NOMO-1 treated with dmso at 0.1 percent for 144 hours (cell line): ENCODE measurements around the gene PPP2R5A.
"Not testable (repeated sequence)": the region's sequence is repeated elsewhere in the genome, so short reads cannot be mapped to it uniquely, and the experiment has no call there.

Experiments
- DNase-seq: peaks from one replicate; lab custom pipeline; 2025; ENCODE audit not compliant: unreplicated experiment; lab: John Stamatoyannopoulos, UW

PPP2R5A gene

DNA sequence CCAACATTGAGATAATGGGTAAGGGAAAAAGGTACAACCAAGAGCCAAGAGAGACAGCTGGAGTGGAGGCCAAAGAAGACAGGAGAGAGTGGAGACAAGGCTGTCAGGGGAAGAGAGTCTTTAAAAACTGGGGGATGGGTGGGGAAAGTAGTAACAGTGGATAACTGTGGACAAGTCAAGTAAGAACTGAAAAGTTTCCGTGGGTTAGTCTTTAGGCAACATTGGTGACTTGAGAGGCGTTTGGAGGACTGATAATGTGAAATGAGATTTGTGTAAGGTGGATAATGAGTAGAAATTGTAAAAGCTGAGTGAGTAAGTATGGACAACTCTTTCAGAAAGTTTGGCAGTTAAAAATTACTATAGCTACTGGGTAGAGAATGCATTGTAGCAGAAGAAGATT lies 10.4 kb downstream of the PPP2R5A start:
- DNase-seq, result no peak

DNA sequence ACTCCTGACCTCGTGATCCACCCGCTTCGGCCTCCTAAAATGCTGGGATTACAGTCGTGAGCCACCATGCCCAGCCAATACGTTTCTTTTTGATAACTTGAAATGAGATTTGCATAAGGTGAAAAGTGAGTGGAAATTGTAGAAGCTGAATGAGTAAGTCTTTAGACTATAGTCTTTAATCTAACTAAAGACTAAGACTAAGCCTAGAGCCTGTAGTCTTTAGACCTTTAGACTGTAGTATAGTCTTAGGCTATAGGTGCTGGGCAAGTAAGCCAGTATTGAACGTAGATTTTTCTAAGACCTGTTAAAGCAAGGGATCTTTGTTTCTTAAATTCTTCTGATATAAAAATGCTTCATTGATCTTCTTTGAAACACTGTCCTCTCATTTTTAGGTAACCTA lies 12.1 kb downstream of the PPP2R5A start:
- no peak for DNase-seq

DNA sequence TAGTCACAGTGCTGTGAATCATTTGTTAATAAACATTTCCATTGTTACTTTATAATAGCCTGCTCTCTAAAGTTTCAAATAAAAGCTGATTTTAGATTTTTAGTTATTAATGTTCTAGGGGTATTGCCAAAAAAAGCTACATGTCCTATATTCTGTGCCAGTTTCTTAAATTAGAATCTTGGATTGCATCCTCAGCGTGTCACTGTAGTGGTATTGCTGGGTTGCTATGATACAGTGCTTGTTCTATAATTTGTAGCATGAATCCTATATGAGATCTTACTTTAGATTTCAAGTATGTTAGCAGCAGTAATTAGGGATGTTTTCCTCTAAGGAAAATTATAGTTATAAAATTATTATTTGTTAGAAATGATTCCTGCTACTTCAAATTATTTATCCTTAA lies 16.4 kb downstream of the PPP2R5A start:
- no peak for DNase-seq

DNA sequence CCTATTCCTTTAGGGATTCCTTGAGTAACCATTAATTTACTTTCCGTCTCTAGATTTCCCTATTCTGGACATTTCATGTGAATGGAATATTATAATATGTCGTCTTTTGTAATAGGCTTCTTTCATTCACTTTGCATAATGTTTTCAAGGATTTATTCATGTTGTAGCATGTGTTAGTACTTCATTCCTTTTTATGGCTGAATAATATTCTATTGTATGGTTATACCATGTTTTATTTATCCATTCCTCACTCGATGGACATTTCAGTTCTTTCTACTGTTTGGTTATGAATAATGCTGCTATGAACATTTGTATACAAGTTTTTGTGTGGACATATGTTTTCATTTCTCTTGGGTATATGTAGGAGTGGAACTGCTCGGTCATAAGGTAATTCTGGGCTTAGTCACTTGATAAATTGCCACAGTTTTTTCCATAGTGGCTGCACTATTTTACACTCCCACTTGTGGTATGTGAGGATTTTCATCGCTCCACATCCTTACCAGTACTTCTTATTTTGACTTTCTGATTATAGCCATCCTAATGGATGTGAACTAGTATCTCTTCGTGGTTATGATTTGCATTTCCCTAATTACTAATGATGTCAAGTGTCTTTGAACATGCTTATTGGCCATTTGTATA lies 17.7 kb downstream of the PPP2R5A start:
- no peak for DNase-seq

DNA sequence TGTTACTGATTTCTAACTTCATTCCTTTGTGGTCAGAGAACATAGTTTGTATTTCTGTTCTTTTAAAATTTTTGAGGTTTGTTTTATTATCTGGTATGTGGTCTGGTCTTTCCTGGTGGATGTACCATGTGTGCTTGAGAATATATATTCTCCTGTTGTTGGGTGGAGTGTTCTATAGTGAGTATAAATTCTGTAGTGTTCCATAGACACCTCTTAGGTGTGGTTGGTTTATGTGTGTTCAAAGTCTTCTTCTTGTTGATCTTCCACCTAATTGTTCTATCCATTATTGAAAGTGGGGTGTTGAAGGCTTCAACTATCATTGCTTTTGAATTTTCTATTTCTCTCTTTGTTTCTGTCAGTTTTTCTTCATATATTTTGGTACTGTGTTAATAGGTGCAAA lies 20.1 kb downstream of the PPP2R5A start:
- no peak for DNase-seq

DNA sequence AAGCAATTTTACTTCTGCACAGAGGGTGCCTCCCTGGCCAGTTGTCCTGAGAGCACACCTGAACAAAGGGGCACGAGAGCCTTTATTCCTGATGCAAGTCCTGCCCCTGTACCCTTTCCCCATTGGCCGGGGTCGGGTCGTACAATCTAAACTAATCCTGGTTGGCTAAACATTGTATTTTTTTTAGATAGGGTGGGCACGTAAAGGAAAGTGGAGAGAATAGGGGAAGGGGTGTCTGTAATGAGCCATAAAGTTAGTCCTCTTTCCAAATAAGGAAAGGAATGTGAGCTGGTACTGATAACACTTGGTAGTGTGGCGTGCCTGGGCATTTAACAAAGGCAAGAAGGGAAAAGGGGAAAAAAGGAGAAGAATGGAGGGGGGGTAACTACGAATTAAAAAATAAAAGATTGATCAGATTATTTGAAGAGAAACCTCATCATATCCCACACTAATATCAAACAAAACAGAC lies 20.8 kb downstream of the PPP2R5A start:
- DNase-seq, result not testable (repeated sequence)

DNA sequence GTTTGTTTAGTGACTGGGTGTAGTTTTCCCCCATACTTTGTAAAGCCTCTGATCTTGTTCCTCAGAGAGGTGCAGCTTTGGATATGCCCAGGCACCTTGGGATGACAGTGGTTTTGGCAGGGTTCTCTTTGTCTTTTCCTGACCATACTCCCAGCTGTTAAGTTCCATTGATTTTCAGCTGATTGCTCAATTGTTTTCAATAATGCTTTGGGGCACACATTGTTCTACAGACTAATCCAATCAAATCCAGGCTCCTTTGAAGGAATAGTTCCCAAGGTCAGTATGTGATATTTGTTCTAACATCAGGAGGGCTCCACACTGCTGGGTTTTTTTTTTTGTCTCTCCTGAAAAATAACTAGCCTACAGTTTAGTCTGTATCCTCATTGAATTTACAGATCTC lies 24.8 kb downstream of the PPP2R5A start:
- no peak for DNase-seq

DNA sequence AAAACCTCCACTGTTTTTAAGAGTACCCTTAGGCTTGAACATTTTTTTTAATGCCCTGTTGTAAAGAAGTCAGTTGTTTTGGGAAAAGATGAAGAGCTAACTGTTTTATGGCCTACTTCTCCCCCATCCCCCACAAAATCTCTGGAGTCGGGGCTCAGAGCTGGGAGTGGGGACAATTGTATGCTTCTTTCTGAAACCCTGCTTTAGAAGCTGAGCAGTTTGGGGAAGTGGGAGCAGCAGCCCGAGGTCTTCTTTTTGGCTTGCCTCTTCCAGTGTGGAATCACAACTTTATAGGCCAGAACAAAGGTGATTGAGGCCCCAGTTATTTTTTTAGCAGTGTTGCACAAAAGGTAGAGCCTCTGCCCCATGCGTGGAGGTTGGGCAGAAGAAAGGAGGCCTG lies 25.2 kb downstream of the PPP2R5A start:
- no peak for DNase-seq

DNA sequence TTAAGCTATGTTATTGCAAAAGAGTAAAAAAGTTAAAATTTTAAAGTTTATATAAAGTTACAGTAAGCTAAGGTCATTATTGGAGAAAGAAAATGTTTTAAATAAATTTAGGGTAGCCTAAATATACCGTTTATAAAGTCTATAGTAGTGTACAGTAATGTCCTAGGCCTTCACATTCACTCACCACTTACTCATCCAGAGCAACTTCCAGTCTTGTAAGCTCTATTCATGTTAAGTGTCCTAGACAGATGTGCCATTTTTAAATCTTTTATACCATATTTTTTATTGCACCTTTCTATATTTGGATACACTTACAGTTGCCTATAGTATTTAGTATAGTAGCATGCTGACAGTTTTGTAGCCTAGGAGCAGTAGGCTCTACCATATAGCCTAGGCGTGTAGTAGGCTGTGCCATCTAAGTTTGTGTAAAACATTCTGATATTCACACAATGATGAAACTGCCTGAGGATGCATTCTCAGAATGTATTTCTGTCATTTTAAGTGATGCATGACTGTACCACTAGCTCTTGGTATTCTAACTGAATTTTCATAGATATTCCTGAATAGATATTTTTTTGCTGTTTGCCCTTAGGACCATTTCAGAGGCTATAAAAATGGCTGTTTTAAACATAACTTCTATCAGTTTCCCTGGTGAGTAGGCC lies 26.8 kb downstream of the PPP2R5A start:
- no peak for DNase-seq

DNA sequence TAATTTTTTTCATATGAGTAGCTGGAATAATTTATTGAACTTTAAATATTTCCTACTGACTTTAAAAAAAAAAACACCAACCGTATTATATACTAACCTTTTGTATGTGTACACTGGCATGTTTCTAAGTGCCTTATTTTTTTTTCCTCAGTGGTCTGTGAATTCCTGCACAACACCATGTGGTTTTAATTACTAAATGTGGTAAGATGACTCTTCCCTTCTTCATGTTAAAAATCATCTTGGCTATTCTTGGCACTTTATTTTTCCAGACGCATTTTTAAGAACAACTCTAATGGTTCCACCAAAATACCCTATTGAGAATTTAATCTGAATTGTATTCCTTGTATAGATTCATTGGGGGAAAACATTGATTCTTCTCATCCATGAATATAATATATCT lies 28.4 kb downstream of the PPP2R5A start:
- DNase-seq, result no peak

DNA sequence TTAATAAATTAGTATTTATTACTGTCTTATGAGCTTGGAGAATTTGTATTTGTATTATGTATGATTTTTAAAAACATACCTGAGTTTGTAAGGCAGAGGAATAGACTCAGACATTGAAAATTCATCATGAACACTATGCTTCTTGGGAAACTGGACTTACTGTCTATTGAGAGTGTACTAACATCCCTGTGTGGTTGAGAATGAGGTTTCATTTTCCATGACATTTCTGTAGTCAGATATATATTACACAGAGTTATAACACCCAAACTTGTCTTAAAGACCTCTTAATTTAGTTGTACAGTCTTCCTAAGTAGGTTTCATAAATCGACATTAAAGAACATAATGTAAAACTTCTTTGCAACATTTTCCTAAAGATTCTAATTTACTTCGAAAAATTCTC lies 30.0 kb downstream of the PPP2R5A start:
- DNase-seq, result no peak

DNA sequence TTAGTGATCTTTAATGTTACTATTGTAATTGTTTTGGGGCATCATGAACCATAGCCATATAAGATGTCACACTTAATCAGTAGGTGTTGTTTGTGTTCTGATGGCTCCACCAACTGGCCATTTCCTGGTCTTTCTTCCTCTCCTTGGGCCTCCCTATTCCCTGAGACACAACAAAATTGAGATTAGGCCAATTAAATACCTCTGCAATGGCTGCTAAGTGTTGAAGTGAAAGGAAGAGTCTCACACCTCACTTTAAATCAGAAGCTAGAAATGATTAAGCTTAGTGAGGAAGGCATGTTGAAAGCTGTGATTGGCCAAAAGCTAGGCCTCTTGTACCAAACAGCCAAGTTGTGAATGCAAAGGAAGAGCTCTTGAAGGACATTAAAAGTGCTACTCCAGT lies 30.7 kb downstream of the PPP2R5A start:
- no peak for DNase-seq

DNA sequence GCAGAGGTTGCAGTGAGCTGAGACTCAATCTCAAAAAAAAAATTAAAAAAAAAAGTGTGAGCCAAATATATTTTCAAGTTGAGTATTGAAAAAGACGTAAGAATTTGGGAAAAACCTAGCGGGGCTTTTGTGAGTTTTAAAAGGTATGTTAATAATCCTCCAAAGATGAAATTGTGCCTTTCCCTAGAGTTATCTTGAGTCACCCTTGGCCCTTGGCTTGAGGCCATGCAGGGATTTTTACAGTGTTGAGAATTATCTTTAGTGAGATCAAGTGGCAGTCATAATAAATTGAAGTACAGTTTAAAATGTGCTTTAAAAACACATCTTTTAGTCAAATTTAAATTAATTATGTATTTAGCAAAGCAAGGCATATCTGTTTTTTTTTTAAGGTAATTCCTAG lies 32.7 kb downstream of the PPP2R5A start:
- no peak for DNase-seq

DNA sequence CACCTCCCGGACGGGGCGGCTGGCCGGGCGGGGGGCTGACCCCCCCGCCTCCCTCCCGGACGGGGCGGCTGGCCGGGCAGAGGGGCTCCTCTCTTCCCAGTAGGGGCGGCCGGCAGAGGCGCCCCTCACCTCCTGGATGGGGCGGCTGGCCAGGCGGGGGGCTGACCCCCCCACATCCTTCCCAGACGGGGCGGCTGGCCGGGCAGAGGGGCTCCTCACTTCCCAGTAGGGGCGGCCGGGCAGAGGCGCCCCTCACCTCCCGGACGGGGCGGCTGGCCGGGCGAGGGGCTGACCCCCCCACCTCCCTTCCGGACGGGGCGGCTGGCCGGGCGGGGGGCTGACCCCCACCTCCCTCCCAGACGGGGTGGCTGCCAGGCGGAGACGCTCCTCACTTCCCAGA lies 35.8 kb downstream of the PPP2R5A start:
- DNase-seq, result not testable (repeated sequence)

DNA sequence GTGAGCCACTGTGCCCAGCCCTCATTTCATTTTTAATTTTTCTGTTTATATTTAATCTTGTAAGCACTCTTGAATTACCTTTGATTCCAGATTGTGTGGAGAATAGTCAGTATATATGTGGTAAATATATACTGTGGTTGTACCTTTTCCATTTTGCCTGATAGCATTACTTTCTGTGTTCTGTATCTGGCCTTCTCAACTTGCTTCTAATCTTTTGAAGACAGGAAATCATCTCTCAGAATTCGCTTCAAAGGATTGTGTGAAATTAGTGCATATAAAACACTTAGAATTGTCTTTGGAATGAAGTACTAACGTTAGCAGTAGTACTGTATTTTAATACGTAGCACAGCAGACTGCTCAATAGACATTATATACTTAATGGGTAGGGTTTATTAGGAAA lies 37.9 kb downstream of the PPP2R5A start:
- DNase-seq, result no peak

DNA sequence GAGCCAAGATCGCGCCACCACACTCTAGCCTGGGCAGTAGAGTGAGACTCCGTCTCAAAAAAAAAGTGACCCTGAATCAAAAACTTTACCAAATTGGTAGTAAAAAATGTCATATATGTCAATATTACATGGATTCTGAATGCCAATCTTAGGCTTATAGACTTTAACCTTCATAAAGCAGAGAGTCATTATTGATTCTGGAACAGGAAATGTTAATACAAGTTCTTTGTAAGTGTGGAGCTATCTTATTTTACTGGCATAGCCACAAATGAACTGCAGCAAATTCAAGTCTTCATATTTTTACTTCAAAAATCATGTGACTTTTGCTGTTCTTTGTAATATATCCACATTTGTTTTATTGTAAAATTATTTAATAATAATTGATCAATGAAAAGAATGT lies 41.3 kb downstream of the PPP2R5A start:
- no peak for DNase-seq

DNA sequence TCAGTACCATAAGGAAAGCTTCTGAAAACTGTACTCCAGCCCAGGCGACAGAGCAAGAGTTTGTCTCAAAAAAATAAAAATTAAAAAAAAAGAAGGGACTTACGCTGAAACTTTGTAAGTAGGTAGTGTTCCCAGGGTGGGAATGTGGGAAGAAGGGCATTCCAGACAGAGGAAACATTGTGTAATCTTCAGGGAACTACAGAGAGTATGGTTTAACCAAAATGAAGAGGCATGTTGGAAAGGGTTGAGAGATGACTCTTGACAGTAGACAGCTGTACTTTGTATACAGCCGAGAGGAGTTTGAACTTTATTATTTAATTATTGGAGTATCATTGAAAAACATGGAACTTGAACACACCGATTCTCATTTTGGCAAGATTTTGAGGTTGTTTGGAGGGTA lies 43.0 kb downstream of the PPP2R5A start:
- no peak for DNase-seq

DNA sequence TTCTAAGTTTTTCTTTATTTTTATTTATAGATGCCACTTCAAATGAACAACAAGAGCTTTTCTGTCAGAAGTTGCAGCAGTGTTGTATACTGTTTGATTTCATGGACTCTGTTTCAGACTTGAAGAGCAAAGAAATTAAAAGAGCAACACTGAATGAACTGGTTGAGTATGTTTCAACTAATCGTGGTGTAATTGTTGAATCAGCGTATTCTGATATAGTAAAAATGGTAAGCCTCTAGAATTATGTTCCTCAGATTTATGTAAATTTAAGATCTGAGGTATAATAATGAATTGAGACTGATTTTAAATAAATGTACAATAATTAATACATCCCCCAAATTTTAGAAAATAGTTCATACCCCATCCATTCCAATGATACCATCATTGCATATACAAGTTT lies 43.9 kb downstream of the PPP2R5A start:
- no peak for DNase-seq

DNA sequence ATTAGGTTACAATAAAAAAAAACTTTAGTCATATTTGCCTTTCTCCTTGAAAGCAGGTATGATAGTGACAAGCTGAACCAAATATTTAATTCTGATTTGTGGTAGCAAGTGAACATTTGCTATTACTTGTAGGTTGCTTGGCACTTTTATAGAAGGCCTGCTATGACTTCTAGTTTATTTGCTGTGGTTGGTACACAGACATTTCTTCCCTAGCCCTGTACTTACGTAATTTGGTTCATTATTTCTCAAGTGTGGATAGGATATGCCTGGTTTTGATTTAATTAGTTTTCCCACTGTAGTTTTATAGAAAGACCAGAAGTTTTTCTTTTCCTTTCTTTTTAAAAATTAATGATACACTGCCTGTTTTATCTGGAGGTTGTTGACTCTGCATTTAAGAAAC lies 55.9 kb downstream of the PPP2R5A start:
- no peak for DNase-seq

DNA sequence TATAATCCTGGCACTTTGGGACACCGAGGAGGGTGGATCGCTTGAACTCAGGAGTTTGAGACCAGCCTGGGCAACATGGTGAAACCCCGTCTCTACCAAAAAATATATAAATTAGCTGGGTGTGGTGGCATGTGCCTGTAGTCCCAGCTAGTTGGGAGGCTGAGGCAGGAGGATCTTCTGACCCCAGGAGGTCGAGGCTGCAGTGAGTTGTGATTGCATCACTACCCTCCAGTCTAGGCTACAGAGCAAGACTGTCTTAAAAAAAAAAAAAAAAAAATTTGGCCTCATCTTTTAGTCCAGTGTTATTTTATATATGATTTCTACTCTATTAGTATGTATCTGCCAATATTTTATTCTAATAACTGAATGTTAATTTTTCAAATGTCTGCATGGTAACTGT lies 59.7 kb downstream of the PPP2R5A start:
- no peak for DNase-seq

DNA sequence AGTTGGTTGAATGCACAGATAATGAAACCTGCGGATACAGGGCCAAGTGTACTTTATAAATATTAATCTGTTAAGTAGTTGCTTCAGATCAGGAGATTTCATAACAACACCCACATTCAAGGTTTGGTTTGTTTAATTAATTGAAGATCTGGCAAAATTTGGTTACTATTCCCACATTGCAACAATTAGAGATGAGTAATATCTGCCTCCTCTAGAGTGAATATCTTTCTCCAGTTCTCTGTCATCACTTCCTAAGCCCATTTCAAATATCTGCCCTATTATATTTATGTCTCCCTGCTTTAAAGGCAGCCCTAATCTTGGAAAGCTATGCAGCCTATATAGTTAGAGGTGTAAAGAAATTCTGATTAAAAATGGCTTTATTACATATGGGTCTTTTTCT lies 61.4 kb downstream of the PPP2R5A start:
- DNase-seq, result no peak

DNA sequence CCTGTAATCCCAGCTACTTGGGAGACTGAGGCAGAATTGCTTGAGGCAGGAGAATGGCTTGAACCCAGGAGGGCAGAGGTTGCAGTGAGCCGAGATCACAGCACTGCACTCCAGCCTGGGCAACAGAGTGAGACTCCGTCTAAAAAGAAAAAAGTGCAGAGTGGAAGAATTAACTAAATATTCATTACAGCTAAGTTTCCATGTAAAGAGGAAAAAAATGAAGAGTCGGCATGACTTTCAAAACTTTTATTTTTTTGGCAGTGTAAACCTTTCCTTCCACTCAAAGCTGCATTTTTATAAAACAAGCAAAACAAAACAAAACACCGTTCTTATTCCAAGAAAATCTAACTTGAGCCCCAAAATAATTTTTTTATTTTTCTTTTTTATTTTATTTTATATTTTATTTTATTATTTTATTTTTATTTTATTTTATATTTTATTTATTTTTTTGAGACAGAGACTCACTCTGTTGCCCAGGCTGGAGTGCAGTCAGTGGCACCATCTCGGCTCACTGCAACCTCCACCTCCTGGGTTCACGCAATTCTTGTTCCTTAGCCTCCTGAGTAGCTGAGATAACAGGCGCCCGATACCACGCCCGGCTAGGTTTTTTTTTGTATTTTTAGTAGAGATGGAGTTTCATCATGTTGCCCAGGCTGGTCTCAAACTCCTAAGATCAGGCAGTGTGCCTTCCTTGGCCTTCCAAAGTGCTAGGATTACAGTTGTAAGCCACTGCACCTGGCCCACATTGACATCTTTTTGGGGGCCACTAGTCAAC lies 66.6 kb downstream of the PPP2R5A start:
- DNase-seq, result no peak
